HG03135 (cell line): ENCODE results near the gene RAB41.
"Not testable (repeated sequence)": the region's sequence is repeated elsewhere in the genome, so short reads cannot be mapped to it uniquely, and the experiment has no call there.

Source experiments
- ATAC-seq: cut with Tn5 transposase; IDR thresholded peaks from one replicate; pipeline ENCODE4 v1.9.1; 2021; ENCODE audit warnings: mild to moderate bottlenecking, moderate library complexity; ENCODE audit not compliant: unreplicated experiment

Gene RAB41

GRCh38 chrX:70289793-70290770, 8.1 kb downstream of the RAB41 start, which contains the start of the genes KIF4A and PDZD11:
KIF4A (plus strand) TSS chrX:70290104; CDS start chrX:70290459, 355 bp downstream.
PDZD11 (minus strand) TSS chrX:70289927; CDS start chrX:70289341, 586 bp downstream.
- ATAC-seq = peak; percentile 94

- no peak for ATAC-seq
Observed at GRCh38 chrX:70292788-70293187, 10.8 kb downstream of the RAB41 start.

GRCh38 chrX:70293621-70294020, 11.6 kb downstream of the RAB41 start:
- ATAC-seq = no peak

- ATAC-seq = no peak
Observed at GRCh38 chrX:70301716-70302115, 19.7 kb downstream of the RAB41 start.

- ATAC-seq = no peak
Observed at GRCh38 chrX:70313503-70313902, 31.5 kb downstream of the RAB41 start.

- ATAC-seq = no peak
Observed at GRCh38 chrX:70322784-70323183, 40.8 kb downstream of the RAB41 start.

- not testable (repeated sequence) for ATAC-seq
Observed at GRCh38 chrX:70323628-70324027, 41.7 kb downstream of the RAB41 start.

GRCh38 chrX:70324326-70324725, 42.4 kb downstream of the RAB41 start:
- no peak for ATAC-seq

GRCh38 chrX:70331161-70331560, 49.2 kb downstream of the RAB41 start:
- no peak for ATAC-seq

- no peak for ATAC-seq
Observed at GRCh38 chrX:70332600-70332999, 50.6 kb downstream of the RAB41 start.
